ENCODE data around the gene CERS3. TPM values are rescaled to one million over a fixed set of nuclear protein-coding genes. Genes with fewer than 3 reads are reported as not detected.

Gene CERS3
- total RNA-seq, 4 donors from 2014 or later: 0.13 to 2.0 (median 0.45) TPM; not detected in 1

- Histone ChIP-seq H3K36me3 (no peaks in the 10 kb centered on the region), H3K4me3 (replicated peaks in 1 of 3) (no peak overlapping the region), H3K9me3 (no peaks in the 10 kb centered on the region), H3K27me3 (no peaks in the 10 kb centered on the region), H3K4me1 (no peaks in the 10 kb centered on the region), H3K27ac (no peak overlapping the region)
- TF ChIP-seq POLR2A (IDR thresholded peaks at IDR 0.05) (no peak), CTCF (IDR thresholded peaks at IDR 0.05) (no peak)
- 46 to 48% methylated on average over 4 of the region's 4 CpGs for WGBS, 2 donors
- intact Hi-C loops (cut with DNase I): no loop called here
- no peak for DNase-seq
These were observed 28.3 kb downstream of the CERS3 start for GRCh38 chr15:100500226-100500990.

GRCh38 chr15:100495861-100496260 is 32.9 kb downstream of the CERS3 start:
- TF ChIP-seq CTCF (IDR thresholded peaks at IDR 0.05): no peak
- TF ChIP-seq POLR2A (IDR thresholded peaks at IDR 0.05): no peak
- no peaks in the 10 kb centered on the region for H3K9me3 ChIP-seq
- H3K27me3 ChIP-seq: no peaks in the 10 kb centered on the region
- intact Hi-C loops (cut with DNase I): no loop called here
- 86 to 93% methylated on average over 1 of the region's 1 CpG for WGBS, 2 donors
- H3K36me3 ChIP-seq: no peaks in the 10 kb centered on the region
- no peak overlapping the region for H3K27ac ChIP-seq
- DNase-seq: no peak
- H3K4me3 ChIP-seq (replicated peaks in 1 of 3): no peak overlapping the region
- no peaks in the 10 kb centered on the region for H3K4me1 ChIP-seq

- WGBS, 2 donors: 93 to 96% methylated on average over 4 of the region's 4 CpGs
These were observed 35.5 kb downstream of the CERS3 start for GRCh38 chr15:100493213-100493612.

GRCh38 chr15:100484443-100484842 is 44.3 kb downstream of the CERS3 start:
- Histone ChIP-seq H3K4me1 (no peaks in the 10 kb centered on the region), H3K4me3 (replicated peaks in 1 of 3) (no peak overlapping the region), H3K9me3 (no peaks in the 10 kb centered on the region), H3K27me3 (no peaks in the 10 kb centered on the region), H3K36me3 (no peaks in the 10 kb centered on the region), H3K27ac (no peak overlapping the region)
- WGBS, 2 donors: 85 to 89% methylated on average over 9 of the region's 9 CpGs
- no peak for DNase-seq
- TF ChIP-seq CTCF (IDR thresholded peaks at IDR 0.05) (no peak), POLR2A (IDR thresholded peaks at IDR 0.05) (no peak)
- intact Hi-C loops (cut with DNase I): no loop called here

More at GRCh38 chr15:100493213-100493612, 35.5 kb downstream of the CERS3 start:
- Histone ChIP-seq H3K4me3 (replicated peaks in 1 of 3) (no peak overlapping the region), H3K9me3 (no peaks in the 10 kb centered on the region), H3K36me3 (no peaks in the 10 kb centered on the region), H3K27ac (no peak overlapping the region), H3K27me3 (no peaks in the 10 kb centered on the region), H3K4me1 (no peaks in the 10 kb centered on the region)
- intact Hi-C loops (cut with DNase I): no loop called here
- no peak for DNase-seq
- TF ChIP-seq CTCF (IDR thresholded peaks at IDR 0.05): no peak
- TF ChIP-seq POLR2A (IDR thresholded peaks at IDR 0.05): no peak

GRCh38 chr15:100483370-100483769 is 45.4 kb downstream of the CERS3 start:
- DNase-seq: no peak
- no peak for TF ChIP-seq POLR2A (IDR thresholded peaks at IDR 0.05)
- no peak for TF ChIP-seq CTCF (IDR thresholded peaks at IDR 0.05)
- intact Hi-C loops (cut with DNase I): no loop called here
- no peak overlapping the region for H3K27ac ChIP-seq
- H3K27me3 ChIP-seq: no peaks in the 10 kb centered on the region
- H3K9me3 ChIP-seq: no peaks in the 10 kb centered on the region
- 97 to 98% methylated on average over 2 of the region's 2 CpGs for WGBS, 2 donors
- no peak overlapping the region for H3K4me3 ChIP-seq (replicated peaks in 1 of 3)
- H3K36me3 ChIP-seq: no peaks in the 10 kb centered on the region
- H3K4me1 ChIP-seq: no peaks in the 10 kb centered on the region

Data from thyroid gland (tissue), 4 donors.